H1 (cell line): ENCODE results near the gene ARHGAP10. TPM values are rescaled to one million over a fixed set of nuclear protein-coding genes. Genes with fewer than 3 reads are reported as not detected.

ENCODE experiments used
- CTCF ChIA-PET: fragments of 300-600 bp; sonication (Branson Sonifier 250); formaldehyde crosslinking; loops from one replicate; lab custom pipeline; 2021; ENCODE audit not compliant: partially characterized antibody; lab: Charles Lee
- POLR2A ChIA-PET: fragments of 300-600 bp; sonication (Branson Sonifier 250); formaldehyde crosslinking; loops from one replicate; lab custom pipeline; 2021; ENCODE audit warnings: inconsistent platforms; ENCODE audit not compliant: partially characterized antibody; lab: Charles Lee
- DNase-seq, 2 experiments: peaks; one replicate each; pipeline versions ENCODE4 v3.0.0 to v3.0.0-alpha.2; 2010 to 2022; ENCODE audit warnings: low spot score in 2 of 2, low read depth in 1 of 2, mixed read lengths in 1 of 2
- FAIRE-seq: peaks from 2 replicates; lab custom pipeline; 2011; peaks lifted over from hg19 to GRCh38; lab: Jason Lieb, UNC
- H2AFZ ChIP-seq: 2 replicates; pipeline ENCODE4 v1.8.1; 2012; ENCODE audit warnings: low read length, inconsistent platforms
- H2AK5ac ChIP-seq: 2 replicates; pipeline ENCODE4 v1.6.1; 2013; ENCODE audit warnings: low read depth, low read length
- H2BK120ac ChIP-seq: replicated peaks from 2 replicates; pipeline ENCODE3; 2013; ENCODE audit warnings: low read depth, low read length, inconsistent platforms
- H2BK12ac ChIP-seq: 2 replicates; pipeline ENCODE4 v1.6.1; 2013; ENCODE audit warnings: low read depth, low read length
- H2BK15ac ChIP-seq: 2 replicates; pipeline ENCODE4 v1.6.1; 2013; ENCODE audit warnings: low read length
- H2BK20ac ChIP-seq: 2 replicates; pipeline ENCODE4 v1.6.1; 2013; ENCODE audit warnings: low read length
- H2BK5ac ChIP-seq: 2 replicates; pipeline ENCODE4 v1.6.1; 2013; ENCODE audit warnings: low read depth, low read length
- H3K14ac ChIP-seq: 2 replicates; pipeline ENCODE4 v1.6.1; 2013; ENCODE audit warnings: inconsistent platforms; ENCODE audit not compliant: insufficient read length
- H3K18ac ChIP-seq: 2 replicates; pipeline ENCODE4 v1.6.1; 2013; ENCODE audit warnings: low read length; ENCODE audit errors: extremely low read depth
- H3K23ac ChIP-seq: 2 replicates; pipeline ENCODE4 v1.6.1; 2013; ENCODE audit warnings: inconsistent platforms; ENCODE audit not compliant: insufficient read length
- H3K23me2 ChIP-seq: 2 replicates; pipeline ENCODE4 v1.6.1; 2013; ENCODE audit warnings: low read depth, low read length
- H3K27ac ChIP-seq: 2 replicates; pipeline ENCODE4 v1.6.1; 2011; ENCODE audit warnings: low read depth, low read length, inconsistent platforms
- H3K27me3 ChIP-seq, 4 experiments: replicated peaks in 1 of 4; 1 replicate in 1 of 4; 2 replicates in 3 of 4; pipeline versions ENCODE4 v1.6.1 to v1.8.1; 2011 to 2013; ENCODE audit warnings: low read length in 3 of 4, mild to moderate bottlenecking in 3 of 4, inconsistent platforms in 2 of 4, mixed read lengths in 2 of 4, moderate library complexity in 1 of 4; ENCODE audit not compliant: control insufficient read depth in 3 of 4, insufficient read depth in 3 of 4; ENCODE audit errors: extremely low read depth in 1 of 4
- H3K36me3 ChIP-seq, 4 experiments: 2 replicates each; pipeline versions ENCODE4 v1.6.1 to v1.8.1; 2011 to 2013; ENCODE audit warnings: mild to moderate bottlenecking in 4 of 4, low read length in 3 of 4, moderate library complexity in 2 of 4, control low read depth in 1 of 4, inconsistent platforms in 1 of 4; ENCODE audit not compliant: insufficient read depth in 4 of 4, control insufficient read depth in 2 of 4
- H3K4ac ChIP-seq: replicated peaks from 2 replicates; pipeline ENCODE3; 2013; ENCODE audit warnings: low read length, low read depth, mixed read lengths, inconsistent platforms; ENCODE audit not compliant: insufficient read length
- H3K4me1 ChIP-seq, 4 experiments: replicated peaks in 1 of 4; 1 replicate in 1 of 4; 2 replicates in 3 of 4; pipeline versions ENCODE4 v1.6.1 to v1.8.1; 2011 to 2013; ENCODE audit warnings: low read length in 3 of 4, inconsistent platforms in 2 of 4, mixed read lengths in 1 of 4; ENCODE audit not compliant: insufficient read depth in 4 of 4, control insufficient read depth in 3 of 4
- H3K4me2 ChIP-seq, 2 experiments: 2 replicates each; pipeline versions ENCODE4 v1.6.1 to v1.8.1; 2011 to 2013; ENCODE audit warnings: low read depth in 2 of 2, low read length in 2 of 2, control low read depth in 1 of 2, inconsistent platforms in 1 of 2, mild to moderate bottlenecking in 1 of 2; ENCODE audit not compliant: insufficient read depth in 1 of 2
- H3K4me3 ChIP-seq, 4 experiments: fragments of 200-600, 300-600 bp in 1 of 4; sonication (generic), shearing (Covaris generic), sonication (Bioruptor Twin) in 1 of 4; 2 replicates each; pipeline versions ENCODE4 v1.5.1 to v1.8.1; 2011 to 2016; ENCODE audit warnings: low read length in 4 of 4, low read depth in 3 of 4, control low read depth in 2 of 4, inconsistent platforms in 2 of 4, mild to moderate bottlenecking in 2 of 4, mixed read lengths in 1 of 4, moderate library complexity in 1 of 4; ENCODE audit not compliant: insufficient read depth in 2 of 4; ENCODE audit errors: extremely low read depth in 1 of 4
- H3K56ac ChIP-seq: replicated peaks from 2 replicates; pipeline ENCODE3; 2013; ENCODE audit warnings: low read depth, mild to moderate bottlenecking, mixed read lengths, low read length, inconsistent platforms; ENCODE audit not compliant: insufficient read length
- H3K79me1 ChIP-seq: 2 replicates; pipeline ENCODE4 v1.6.1; 2013; ENCODE audit warnings: low read depth, low read length, control low read depth
- H3K79me2 ChIP-seq, 2 experiments: 2 replicates each; pipeline versions ENCODE4 v1.6.1 to v1.8.1; 2012 to 2013; ENCODE audit warnings: low read length in 2 of 2, mild to moderate bottlenecking in 2 of 2, inconsistent platforms in 1 of 2; ENCODE audit not compliant: insufficient read depth in 2 of 2, control insufficient read depth in 1 of 2
- H3K9ac ChIP-seq, 4 experiments: replicated peaks in 1 of 4; 1 replicate in 1 of 4; 2 replicates in 3 of 4; pipeline versions ENCODE4 v1.6.1 to v1.8.1; 2011 to 2013; ENCODE audit warnings: low read depth in 3 of 4, low read length in 3 of 4, control low read depth in 2 of 4, mild to moderate bottlenecking in 2 of 4, moderate library complexity in 2 of 4, inconsistent platforms in 1 of 4; ENCODE audit errors: extremely low read depth in 1 of 4
- H3K9me3 ChIP-seq, 2 experiments: 2 replicates each; pipeline versions ENCODE4 v1.6.1 to v1.8.1; 2012 to 2013; ENCODE audit warnings: mild to moderate bottlenecking in 2 of 2, moderate library complexity in 2 of 2, control low read depth in 1 of 2, inconsistent platforms in 1 of 2, low read depth in 1 of 2, low read length in 1 of 2, mixed read lengths in 1 of 2; ENCODE audit not compliant: insufficient read depth in 2 of 2
- H4K20me1 ChIP-seq, 2 experiments: replicated peaks in 1 of 2; 2 replicates each; pipeline versions ENCODE3 to v1.8.1; 2011 to 2013; ENCODE audit warnings: inconsistent platforms in 2 of 2, low read length in 2 of 2, mild to moderate bottlenecking in 1 of 2; ENCODE audit not compliant: insufficient read depth in 2 of 2, control insufficient read depth in 1 of 2
- H4K5ac ChIP-seq: 2 replicates; pipeline ENCODE4 v1.6.1; 2013; ENCODE audit warnings: low read length, low read depth, mixed read lengths, inconsistent platforms; ENCODE audit not compliant: insufficient read length
- H4K8ac ChIP-seq: 2 replicates; pipeline ENCODE4 v1.8.0; 2013; ENCODE audit warnings: mild to moderate bottlenecking, moderate library complexity, low read length, inconsistent platforms; ENCODE audit not compliant: insufficient read depth; ENCODE audit errors: extremely low read depth
- H4K91ac ChIP-seq: replicated peaks from 2 replicates; pipeline ENCODE3; 2013; ENCODE audit warnings: low read length, mixed read lengths, inconsistent platforms; ENCODE audit not compliant: insufficient read length
- BCL11A ChIP-seq, 2 experiments: IDR thresholded peaks; one replicate each; pipeline ENCODE4 v1.6.1; 2011; ENCODE audit warnings: low read depth in 2 of 2, low read length in 2 of 2, mild to moderate bottlenecking in 2 of 2
- BRCA1 ChIP-seq: IDR thresholded peaks from 2 replicates; pipeline ENCODE4 v1.6.1; 2012; ENCODE audit warnings: low read depth, low read length, improper control_type of control experiment
- CBX5 ChIP-seq: fragments of 300-800, 300-1000 bp; sonication (generic); IDR thresholded peaks from 2 replicates; pipeline ENCODE4 v1.7.1; 2016; ENCODE audit warnings: antibody characterized with exemption, low read length, low read depth
- CHD1 ChIP-seq: IDR thresholded peaks from 2 replicates; pipeline ENCODE4 v1.6.1; 2012; ENCODE audit warnings: low read depth, low read length, improper control_type of control experiment
- CREB1 ChIP-seq: IDR thresholded peaks from 2 replicates; pipeline ENCODE4 v1.6.1; 2012; ENCODE audit warnings: inconsistent platforms
- HDAC6 ChIP-seq: IDR thresholded peaks from one replicate; pipeline ENCODE4 v1.7.1; 2012; ENCODE audit warnings: low read depth, mild to moderate bottlenecking, inconsistent platforms, low read length, moderate library complexity
- KDM4A ChIP-seq: IDR thresholded peaks from one replicate; pipeline ENCODE4 v1.7.1; 2012; ENCODE audit warnings: low read depth, mild to moderate bottlenecking, moderate library complexity, low read length, inconsistent platforms; ENCODE audit not compliant: severe bottlenecking
- POLR2A ChIP-seq, 2 experiments: IDR thresholded peaks; 1 replicate in 1 of 2; 2 replicates in 1 of 2; pipeline ENCODE4 v1.6.1; 2011; ENCODE audit warnings: low read depth in 2 of 2, low read length in 2 of 2, mild to moderate bottlenecking in 2 of 2; ENCODE audit errors: control extremely low read depth in 1 of 2
- RBBP5 ChIP-seq: IDR thresholded peaks from 2 replicates; pipeline ENCODE4 v1.7.1; 2012; ENCODE audit warnings: low read depth, mild to moderate bottlenecking, inconsistent platforms, low read length, moderate library complexity, borderline replicate concordance
- SP4 ChIP-seq: IDR thresholded peaks from 2 replicates; pipeline ENCODE4 v1.6.1; 2012; ENCODE audit warnings: low read length, inconsistent platforms
- ZNF274 ChIP-seq: IDR thresholded peaks from 2 replicates; pipeline ENCODE4 v1.7.0; 2012; ENCODE audit warnings: low read length, borderline replicate concordance; ENCODE audit errors: extremely low read depth
- WGBS, 2 experiments: shearing (Covaris generic) in 1 of 2; methylation state at CpG; one replicate each; pipeline versions ENCODE4 v1.1.6 to v1.1.7; 2013 to 2015; ENCODE audit warnings: low lambda C conversion rate in 2 of 2, mixed read lengths in 2 of 2, inconsistent platforms in 1 of 2, low coverage in 1 of 2, missing lambda C conversion rate in 1 of 2; ENCODE audit not compliant: insufficient replicate concordance in 2 of 2, insufficient coverage in 1 of 2, insufficient read length in 1 of 2; ENCODE audit errors: extremely low coverage in 1 of 2, missing lambda C conversion rate in 1 of 2; 5-methylcytosine and 5-hydroxymethylcytosine counted together
- polyA plus RNA-seq, 7 experiments: library from polyadenylated mRNA; depleted of rRNA in 3 of 7; stranded (reverse) in 5 of 7; unstranded in 2 of 7; fragments of >200 nt in 5 of 7; fragments of 200-250 nt in 2 of 7; gene quantifications; 1 replicate in 5 of 7; 2 replicates in 1 of 7; 4 replicates in 1 of 7; pipeline versions ENCODE4 v1.2.1 to v1.2.3, GENCODE V29; 2011 to 2013; ENCODE audit warnings: missing spikeins in 2 of 7, mixed read lengths in 2 of 7
- total RNA-seq: library from RNA; stranded (reverse); fragmentation: NEBNext Ultra II Directional; extraction: Animal tissue kit (Norgen Biotek cat#: 25700); gene quantifications from 2 replicates; pipeline ENCODE4 v1.2.1, GENCODE V29; 2021
- TF ChIP-seq, protein P1 (sequence below), 3 experiments: IDR thresholded peaks; 1 replicate in 2 of 3; 2 replicates in 1 of 3; pipeline versions ENCODE4 v1.5.1 to v1.6.1; 2011; ENCODE audit warnings: low read length in 3 of 3, mild to moderate bottlenecking in 3 of 3, inconsistent platforms in 2 of 3, low read depth in 1 of 3, moderate library complexity in 1 of 3; ENCODE audit not compliant: insufficient read depth in 1 of 3; ENCODE audit errors: control extremely low read depth in 1 of 3
- TF ChIP-seq, protein P2 (sequence below): IDR thresholded peaks from 2 replicates; pipeline ENCODE4 v1.6.1; 2012; ENCODE audit warnings: inconsistent platforms

Gene ARHGAP10
- total and polyA plus RNA-seq, 2 of the 8 experiments (the other 6 are each of a cell fraction or from before 2014, with no cell fraction given): 3.7 to 6.1 TPM

DNA sequence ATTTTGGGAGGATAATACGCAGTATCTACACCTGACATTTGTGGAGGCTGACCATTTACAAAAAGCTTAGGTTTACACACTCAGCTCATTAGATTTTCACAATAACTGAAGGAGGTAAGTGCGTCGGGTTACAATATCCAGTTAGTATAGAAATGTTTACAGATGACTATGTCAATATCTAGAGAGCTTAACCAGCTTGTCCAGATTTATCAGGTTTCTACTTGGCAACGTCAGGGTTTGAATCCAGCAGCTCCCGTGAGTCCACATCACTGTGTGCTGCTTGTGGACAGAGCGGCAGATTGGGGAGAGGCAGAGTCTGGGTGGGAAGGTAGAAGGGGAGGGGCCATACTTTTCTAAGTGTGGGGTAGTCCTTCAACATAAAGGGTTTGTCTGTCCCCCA is 28.3 kb downstream of the ARHGAP10 start:
- Histone ChIP-seq H3K9me3 (no peaks in the 10 kb centered on the region), H3K4me3 (no peak overlapping the region), H2BK5ac (no peak overlapping the region), H4K5ac (no peak overlapping the region), H2BK15ac (no peak overlapping the region), H4K91ac (no peak overlapping the region), H3K18ac (no peak overlapping the region), H3K23ac (no peak overlapping the region), H3K56ac (no peak overlapping the region), H3K23me2 (no peaks in the 10 kb centered on the region), H3K79me1 (no peaks in the 10 kb centered on the region), H3K14ac (no peak overlapping the region), H3K36me3 (no peaks in the 10 kb centered on the region), H2BK20ac (no peak overlapping the region), H3K4me2 (no peak overlapping the region), H2BK12ac (no peak overlapping the region), H2AFZ (no peak overlapping the region), H3K4ac (no peak overlapping the region), H4K8ac (no peak overlapping the region), H4K20me1 (no peaks in the 10 kb centered on the region), H2AK5ac (no peak overlapping the region), H3K79me2 (no peaks in the 10 kb centered on the region), H3K27ac (no peak overlapping the region), H2BK120ac (no peak overlapping the region), H3K9ac (no peak overlapping the region), H3K4me1 (no peaks in the 10 kb centered on the region), H3K27me3 (no peaks in the 10 kb centered on the region)
- CTCF ChIA-PET: interaction anchor here (0.7 to 0.8 kb wide), 2 partner anchors 9 to 69 kb away, joined by 3 to 4 read pairs; no protein-coding TSS in a partner anchor
- DNase-seq (no peak), FAIRE-seq (no peak)
- 90% methylated on average over 6 of the region's 6 CpGs; no CpG with 5 or more reads in 1 of the 2 experiments for WGBS, 2 experiments
- POLR2A ChIA-PET: no interaction called here
- TF ChIP-seq CBX5 (no peak), BRCA1 (no peak), RBBP5 (no peak), SP4 (no peak), POLR2A (IDR thresholded peaks at IDR 0.05; ENCODE audit: control extremely low read depth in 1 of 2, low read depth in 2 of 2, low read length in 2 of 2) (no peak), ZNF274 (no peak), CREB1 (no peak), BCL11A (IDR thresholded peaks at IDR 0.05; ENCODE audit: low read depth in 2 of 2, low read length in 2 of 2) (no peak), CHD1 (no peak), HDAC6 (no peak), KDM4A (no peak)
- TF ChIP-seq, protein P1, sequence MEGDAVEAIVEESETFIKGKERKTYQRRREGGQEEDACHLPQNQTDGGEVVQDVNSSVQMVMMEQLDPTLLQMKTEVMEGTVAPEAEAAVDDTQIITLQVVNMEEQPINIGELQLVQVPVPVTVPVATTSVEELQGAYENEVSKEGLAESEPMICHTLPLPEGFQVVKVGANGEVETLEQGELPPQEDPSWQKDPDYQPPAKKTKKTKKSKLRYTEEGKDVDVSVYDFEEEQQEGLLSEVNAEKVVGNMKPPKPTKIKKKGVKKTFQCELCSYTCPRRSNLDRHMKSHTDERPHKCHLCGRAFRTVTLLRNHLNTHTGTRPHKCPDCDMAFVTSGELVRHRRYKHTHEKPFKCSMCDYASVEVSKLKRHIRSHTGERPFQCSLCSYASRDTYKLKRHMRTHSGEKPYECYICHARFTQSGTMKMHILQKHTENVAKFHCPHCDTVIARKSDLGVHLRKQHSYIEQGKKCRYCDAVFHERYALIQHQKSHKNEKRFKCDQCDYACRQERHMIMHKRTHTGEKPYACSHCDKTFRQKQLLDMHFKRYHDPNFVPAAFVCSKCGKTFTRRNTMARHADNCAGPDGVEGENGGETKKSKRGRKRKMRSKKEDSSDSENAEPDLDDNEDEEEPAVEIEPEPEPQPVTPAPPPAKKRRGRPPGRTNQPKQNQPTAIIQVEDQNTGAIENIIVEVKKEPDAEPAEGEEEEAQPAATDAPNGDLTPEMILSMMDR (IDR thresholded peaks at IDR 0.05; ENCODE audit: control extremely low read depth in 1 of 3, insufficient read depth in 1 of 3, low read depth in 1 of 3, low read length in 3 of 3): no peak
- TF ChIP-seq, protein P2, sequence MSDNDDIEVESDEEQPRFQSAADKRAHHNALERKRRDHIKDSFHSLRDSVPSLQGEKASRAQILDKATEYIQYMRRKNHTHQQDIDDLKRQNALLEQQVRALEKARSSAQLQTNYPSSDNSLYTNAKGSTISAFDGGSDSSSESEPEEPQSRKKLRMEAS: no peak
